Measurements from ENCODE around the gene ATP13A5. TPM values are rescaled to one million over a fixed set of nuclear protein-coding genes. Genes with fewer than 3 reads are reported as not detected.

ATP13A5 gene, protein sequence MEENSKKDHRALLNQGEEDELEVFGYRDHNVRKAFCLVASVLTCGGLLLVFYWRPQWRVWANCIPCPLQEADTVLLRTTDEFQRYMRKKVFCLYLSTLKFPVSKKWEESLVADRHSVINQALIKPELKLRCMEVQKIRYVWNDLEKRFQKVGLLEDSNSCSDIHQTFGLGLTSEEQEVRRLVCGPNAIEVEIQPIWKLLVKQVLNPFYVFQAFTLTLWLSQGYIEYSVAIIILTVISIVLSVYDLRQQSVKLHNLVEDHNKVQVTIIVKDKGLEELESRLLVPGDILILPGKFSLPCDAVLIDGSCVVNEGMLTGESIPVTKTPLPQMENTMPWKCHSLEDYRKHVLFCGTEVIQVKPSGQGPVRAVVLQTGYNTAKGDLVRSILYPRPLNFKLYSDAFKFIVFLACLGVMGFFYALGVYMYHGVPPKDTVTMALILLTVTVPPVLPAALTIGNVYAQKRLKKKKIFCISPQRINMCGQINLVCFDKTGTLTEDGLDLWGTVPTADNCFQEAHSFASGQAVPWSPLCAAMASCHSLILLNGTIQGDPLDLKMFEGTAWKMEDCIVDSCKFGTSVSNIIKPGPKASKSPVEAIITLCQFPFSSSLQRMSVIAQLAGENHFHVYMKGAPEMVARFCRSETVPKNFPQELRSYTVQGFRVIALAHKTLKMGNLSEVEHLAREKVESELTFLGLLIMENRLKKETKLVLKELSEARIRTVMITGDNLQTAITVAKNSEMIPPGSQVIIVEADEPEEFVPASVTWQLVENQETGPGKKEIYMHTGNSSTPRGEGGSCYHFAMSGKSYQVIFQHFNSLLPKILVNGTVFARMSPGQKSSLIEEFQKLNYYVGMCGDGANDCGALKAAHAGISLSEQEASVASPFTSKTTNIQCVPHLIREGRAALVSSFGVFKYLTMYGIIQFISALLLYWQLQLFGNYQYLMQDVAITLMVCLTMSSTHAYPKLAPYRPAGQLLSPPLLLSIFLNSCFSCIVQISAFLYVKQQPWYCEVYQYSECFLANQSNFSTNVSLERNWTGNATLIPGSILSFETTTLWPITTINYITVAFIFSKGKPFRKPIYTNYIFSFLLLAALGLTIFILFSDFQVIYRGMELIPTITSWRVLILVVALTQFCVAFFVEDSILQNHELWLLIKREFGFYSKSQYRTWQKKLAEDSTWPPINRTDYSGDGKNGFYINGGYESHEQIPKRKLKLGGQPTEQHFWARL
- 0.63 TPM for total RNA-seq

DNA sequence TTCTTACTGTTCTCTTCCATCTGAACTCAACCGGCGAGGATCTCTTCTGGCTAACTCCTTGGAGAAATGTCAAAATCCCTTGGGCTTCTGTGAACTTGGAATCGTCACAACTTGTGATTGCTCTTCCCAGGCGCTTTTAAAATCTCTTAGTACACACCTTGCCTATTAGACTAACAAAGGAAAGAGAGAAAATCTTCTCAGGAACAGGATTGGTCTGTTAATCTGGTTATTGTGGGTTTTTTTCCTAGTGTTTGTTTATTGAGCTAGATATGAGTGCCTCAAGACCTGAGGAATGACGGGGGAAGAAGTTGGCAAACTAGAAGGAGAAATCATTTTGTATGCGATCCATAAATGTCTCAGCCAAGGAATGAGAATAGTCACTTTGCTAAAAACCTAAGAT lies at the start of gene ATP13A5:
Gene ATP13A5, minus strand, starts transcription at position 48 of the 400 bp plus-strand sequence. Its CDS starts 28 bp downstream, at position 20.

DNA sequence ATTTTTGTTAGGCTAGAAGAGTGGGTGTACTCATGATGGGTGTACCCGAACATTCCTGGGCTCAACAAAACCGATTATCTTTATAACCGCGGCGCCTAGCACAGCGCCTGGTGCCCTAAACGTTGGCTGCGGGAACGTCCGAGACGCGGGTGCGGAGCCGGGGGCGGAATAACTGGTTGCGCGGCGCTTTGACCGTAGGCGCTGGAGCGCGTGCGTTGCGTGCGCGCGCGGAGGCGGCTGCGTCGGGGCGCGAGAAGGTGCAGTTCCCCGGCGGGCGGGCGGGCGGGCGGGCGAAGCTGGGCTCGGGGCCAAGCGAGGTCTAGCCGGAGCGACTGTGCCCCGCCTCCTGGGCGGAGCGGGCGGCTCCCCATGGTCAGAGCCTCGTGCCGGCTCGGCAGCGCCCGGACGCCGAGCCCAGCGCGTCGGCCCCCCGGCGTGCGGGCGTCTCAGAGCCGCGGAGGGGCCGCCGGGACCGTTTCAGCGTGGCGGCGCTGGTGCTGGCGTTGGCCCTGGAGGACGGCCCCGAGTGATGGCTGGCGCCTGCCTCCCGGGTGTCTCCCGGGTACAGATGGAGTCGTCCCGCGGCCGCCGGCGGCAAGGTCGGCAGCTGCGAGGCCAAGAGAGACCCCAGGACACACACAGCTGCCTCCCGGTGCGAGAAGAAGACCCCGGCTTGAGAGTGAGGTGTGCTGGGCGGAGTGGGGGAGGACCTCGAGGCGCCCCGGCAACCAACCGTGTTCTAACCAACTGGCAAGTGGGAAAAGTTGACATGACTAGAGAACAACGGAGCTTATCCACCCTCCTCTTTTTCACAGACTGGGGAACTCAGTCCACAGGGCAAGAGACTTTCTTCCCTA lies 137.5 kb downstream of the ATP13A5 start, which contains the start of gene PLAAT1:
Gene PLAAT1, plus strand, starts transcription at position 373 of the 857 bp plus-strand sequence. CDS start 14,429 bp downstream, outside the sequence.

Other genes with a start within 250 kb of the ATP13A5 start
- gene PLAAT1, start 137.5 kb downstream of the ATP13A5 start, total RNA-seq, result 7.8 TPM
- gene ATP13A4, start 176.1 kb upstream of the ATP13A5 start, total RNA-seq, result 22.2 TPM
- gene OPA1, start 214.5 kb upstream of the ATP13A5 start, total RNA-seq, result 160 TPM

Measured in parietal lobe (tissue), 1 donor.